BLaER1 treated with 17β-estradiol and CSF1 and Interleukin-3, amounts not matched to agents 10 nM and 100 nM (cell line): Measurements from ENCODE around the gene ARID5A.

Experiments used
- H3K27ac ChIP-seq, 11 experiments: shearing (Covaris generic); formaldehyde crosslinking; 2 replicates each; pipeline ENCODE4 v1.8.1; 2022
- H3K27me3 ChIP-seq, 11 experiments: shearing (Covaris generic); formaldehyde crosslinking; 2 replicates each; pipeline ENCODE4 v1.8.1; 2022
- H3K36me3 ChIP-seq, 11 experiments: shearing (Covaris generic); formaldehyde crosslinking; 2 replicates each; pipeline ENCODE4 v1.8.1; 2022
- H3K4me1 ChIP-seq, 10 experiments: shearing (Covaris generic); formaldehyde crosslinking; 2 replicates each; pipeline ENCODE4 v1.8.1; 2022
- H3K4me2 ChIP-seq, 11 experiments: shearing (Covaris generic); formaldehyde crosslinking; 2 replicates each; pipeline ENCODE4 v1.8.1; 2022
- H3K4me3 ChIP-seq, 10 experiments: shearing (Covaris generic); formaldehyde crosslinking; 2 replicates each; pipeline ENCODE4 v1.8.1; 2022
- H3K9ac ChIP-seq, 11 experiments: shearing (Covaris generic); formaldehyde crosslinking; 2 replicates each; pipeline ENCODE4 v1.8.1; 2022
- H3K9me3 ChIP-seq, 11 experiments: shearing (Covaris generic); formaldehyde crosslinking; replicated peaks in 1 of 11; 2 replicates each; pipeline ENCODE4 v1.8.1; 2022
- H4K20me1 ChIP-seq, 11 experiments: shearing (Covaris generic); formaldehyde crosslinking; 2 replicates each; pipeline ENCODE4 v1.8.1; 2022
- Cebpa-rat ChIP-seq, 11 experiments: shearing (Covaris generic); IDR thresholded peaks; 2 replicates each; pipeline ENCODE4 v1.8.1; 2022

Gene ARID5A

GRCh38 chr2:96524482-96525210 lies 11.9 kb upstream of the ARID5A start:
- Histone ChIP-seq H3K27ac (no peak overlapping the region), H3K9me3 (peaks cover 6 to 19% (median 16%) of the 10 kb centered on the region in 11 experiments), H3K9ac (no peak overlapping the region; a peak in 1 of 22 replicates), H3K4me2 (peak overlapping the region in 7 of 11 experiments; percentile 91 to 98 (median 96); a peak in 12 of 22 replicates), H3K36me3 (no peaks in the 10 kb centered on the region), H3K27me3 (no peaks in the 10 kb centered on the region), H3K4me1 (peaks cover 27 to 80% (median 70%) of the 10 kb centered on the region in 10 experiments), H4K20me1 (no peaks in the 10 kb centered on the region), H3K4me3 (no peak overlapping the region)
- no peak for TF ChIP-seq Cebpa-rat (IDR thresholded peaks at IDR 0.05)

DNA sequence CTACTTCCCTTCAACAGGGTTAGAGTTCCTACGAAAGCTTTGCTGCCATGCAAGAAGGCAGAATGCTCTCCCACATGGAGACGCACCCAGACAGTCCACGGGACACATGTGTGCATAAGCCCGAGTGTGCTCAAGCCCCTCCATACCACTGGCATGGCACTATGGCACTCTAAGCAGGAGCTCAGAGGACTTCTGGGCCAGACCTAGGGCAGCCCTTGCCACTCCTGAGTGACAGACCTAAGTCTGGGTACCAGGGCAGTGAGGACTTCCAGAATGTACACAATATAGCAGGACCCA lies 11.4 kb upstream of the ARID5A start:
- H3K9me3 ChIP-seq: peaks cover under 1 to 14% (median 11%) of the 10 kb centered on the region in 11 experiments; a peak in 21 of 22 replicates
- H3K4me1 ChIP-seq: peaks cover 32 to 86% (median 75%) of the 10 kb centered on the region in 10 experiments
- no peaks in the 10 kb centered on the region for H3K27me3 ChIP-seq
- no peak overlapping the region for H3K27ac ChIP-seq
- H4K20me1 ChIP-seq: no peaks in the 10 kb centered on the region
- no peak overlapping the region for H3K4me3 ChIP-seq
- no peak overlapping the region; a peak in 1 of 22 replicates for H3K9ac ChIP-seq
- peak overlapping the region in 7 of 11 experiments; percentile 91 to 98 (median 96); a peak in 10 of 22 replicates for H3K4me2 ChIP-seq
- H3K36me3 ChIP-seq: no peaks in the 10 kb centered on the region
- no peak for TF ChIP-seq Cebpa-rat (IDR thresholded peaks at IDR 0.05)

GRCh38 chr2:96526101-96526591 lies 10.4 kb upstream of the ARID5A start:
- Histone ChIP-seq H3K9me3 (peaks cover 0 to 4% (median 3%) of the 10 kb centered on the region in 11 experiments; a peak in 9 of 22 replicates), H3K4me3 (no peak overlapping the region), H3K36me3 (no peaks in the 10 kb centered on the region), H3K9ac (peak overlapping the region in 6 of 11 experiments; percentile 84 to 91 (median 88); a peak in 11 of 22 replicates), H3K27me3 (no peaks in the 10 kb centered on the region), H3K27ac (peak overlapping the region in 4 of 11 experiments; percentile 92 to 98 (median 96); a peak in 7 of 22 replicates), H3K4me2 (peak overlapping the region in 10 of 11 experiments; percentile 87 to 98 (median 94); a peak in 21 of 22 replicates), H4K20me1 (no peaks in the 10 kb centered on the region), H3K4me1 (peaks cover 42 to 95% (median 85%) of the 10 kb centered on the region in 10 experiments)
- TF ChIP-seq Cebpa-rat (IDR thresholded peaks at IDR 0.05): no peak

- Histone ChIP-seq H3K4me3 (peak overlapping the region; percentile 39 to 75 (median 62)), H3K36me3 (no peaks in the 10 kb centered on the region), H3K9ac (peak overlapping the region; percentile 84 to 91 (median 89)), H3K4me1 (peaks cover 48 to 95% (median 90%) of the 10 kb centered on the region in 10 experiments), H3K27ac (peak overlapping the region; percentile 85 to 98 (median 93)), H3K27me3 (no peaks in the 10 kb centered on the region), H3K9me3 (no peaks in the 10 kb centered on the region), H3K4me2 (peak overlapping the region; percentile 87 to 98 (median 93)), H4K20me1 (no peaks in the 10 kb centered on the region)
- no peak for TF ChIP-seq Cebpa-rat (IDR thresholded peaks at IDR 0.05)
These were observed 9.8 kb upstream of the ARID5A start for GRCh38 chr2:96526615-96527285.

- Histone ChIP-seq H3K4me1 (peaks cover 53 to 95% (median 92%) of the 10 kb centered on the region in 10 experiments), H3K4me3 (peak overlapping the region; percentile 39 to 75 (median 62)), H3K27me3 (no peaks in the 10 kb centered on the region), H3K9ac (peak overlapping the region; percentile 84 to 91 (median 89)), H4K20me1 (no peaks in the 10 kb centered on the region), H3K9me3 (no peaks in the 10 kb centered on the region), H3K27ac (peak overlapping the region; percentile 85 to 98 (median 93)), H3K36me3 (no peaks in the 10 kb centered on the region), H3K4me2 (peak overlapping the region; percentile 93 to 100 (median 98))
- no peak for TF ChIP-seq Cebpa-rat (IDR thresholded peaks at IDR 0.05)
These were observed 9.1 kb upstream of the ARID5A start for GRCh38 chr2:96527286-96528005.

DNA sequence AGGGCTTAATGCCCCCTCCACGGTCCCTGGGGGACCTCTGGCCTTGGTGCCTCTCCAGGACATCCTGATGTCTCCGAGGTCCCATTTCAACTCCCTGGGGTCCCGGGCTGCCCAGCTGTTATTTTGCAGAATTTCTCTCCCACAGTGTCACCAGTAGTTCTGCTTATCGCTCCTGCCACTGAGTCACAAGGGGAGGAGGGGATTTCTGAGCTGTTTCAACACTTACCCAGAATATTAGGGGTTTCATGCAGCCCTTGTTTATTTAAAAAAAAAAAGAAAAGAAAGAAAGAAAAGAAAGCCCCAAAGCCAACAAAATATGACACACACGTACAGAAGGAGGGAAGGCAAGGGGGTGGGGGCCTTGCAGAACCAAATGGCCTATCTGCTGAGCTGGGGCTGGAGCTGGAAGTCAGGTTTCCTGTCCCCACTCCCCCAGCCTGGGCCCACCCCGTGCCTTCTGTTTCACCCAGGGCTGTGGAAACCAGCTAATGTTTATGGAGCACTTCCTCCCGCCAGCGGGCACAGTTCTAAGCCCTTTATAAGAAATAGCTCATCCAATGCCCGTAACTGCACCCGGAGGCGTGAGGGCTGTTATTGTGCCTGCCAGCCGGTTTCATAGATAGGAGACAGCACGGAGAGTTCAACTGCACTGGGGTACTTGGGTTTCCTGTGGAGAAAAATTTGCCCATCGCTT lies 8.4 kb upstream of the ARID5A start:
- peak overlapping the region; percentile 33 to 75 (median 58); a peak in 19 of 20 replicates for H3K4me3 ChIP-seq
- H3K27me3 ChIP-seq: no peaks in the 10 kb centered on the region
- peak overlapping the region; percentile 68 to 98 (median 92); a peak in 21 of 22 replicates for H3K27ac ChIP-seq
- no peaks in the 10 kb centered on the region for H3K9me3 ChIP-seq
- peak overlapping the region; percentile 92 to 100 (median 98) for H3K4me2 ChIP-seq
- no peak for TF ChIP-seq Cebpa-rat (IDR thresholded peaks at IDR 0.05)
- H4K20me1 ChIP-seq: no peaks in the 10 kb centered on the region
- peak overlapping the region; percentile 76 to 91 (median 87) for H3K9ac ChIP-seq
- no peaks in the 10 kb centered on the region for H3K36me3 ChIP-seq
- H3K4me1 ChIP-seq: peaks cover 60 to 95% (median 92%) of the 10 kb centered on the region in 10 experiments

GRCh38 chr2:96528700-96529375 lies 7.7 kb upstream of the ARID5A start:
- peak overlapping the region; percentile 92 to 100 (median 98) for H3K4me2 ChIP-seq
- no peaks in the 10 kb centered on the region for H3K36me3 ChIP-seq
- peak overlapping the region; percentile 76 to 91 (median 87) for H3K9ac ChIP-seq
- no peaks in the 10 kb centered on the region for H3K27me3 ChIP-seq
- TF ChIP-seq Cebpa-rat (IDR thresholded peaks at IDR 0.05): no peak
- H3K4me3 ChIP-seq: peak overlapping the region in 9 of 10 experiments; percentile 33 to 75 (median 57); a peak in 11 of 20 replicates
- H3K9me3 ChIP-seq: no peaks in the 10 kb centered on the region
- no peaks in the 10 kb centered on the region for H4K20me1 ChIP-seq
- H3K27ac ChIP-seq: peak overlapping the region; percentile 68 to 98 (median 92); a peak in 21 of 22 replicates
- peaks cover 67 to 97% (median 95%) of the 10 kb centered on the region in 10 experiments for H3K4me1 ChIP-seq
